ENCODE measurements around the gene IFT80. TPM values are rescaled to one million over a fixed set of nuclear protein-coding genes. Genes with fewer than 3 reads are reported as not detected.

Gene IFT80
- total RNA-seq, 1 donor from 2014 or later = 32.7 TPM

DNA sequence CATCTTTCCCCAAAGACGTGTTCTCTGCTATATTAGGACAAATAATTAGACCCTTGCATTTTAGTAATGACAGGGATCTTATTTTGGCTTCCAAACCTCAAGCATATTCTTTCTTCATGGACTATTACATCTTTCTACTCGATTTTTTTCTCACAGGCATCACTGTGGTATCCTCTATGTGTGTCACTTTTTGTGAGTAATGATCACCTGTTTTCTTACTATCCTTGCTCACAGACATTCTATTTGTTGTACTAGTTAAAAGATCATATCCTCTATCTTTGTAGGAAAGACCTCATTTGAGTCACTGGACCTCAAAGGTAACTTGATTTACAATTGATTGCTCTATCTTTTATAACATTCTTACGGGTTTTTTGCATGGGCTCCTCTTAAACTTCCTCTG lies 167.0 kb downstream of the IFT80 start:
- Mint-ChIP-seq H3K27me3 (ENCODE audit: unreplicated experiment) (peaks cover 4% of the 10 kb centered on the region), H3K4me3 (ENCODE audit: unreplicated experiment) (no peak overlapping the region), H3K9me3 (ENCODE audit: unreplicated experiment) (no peaks in the 10 kb centered on the region), H3K4me1 (ENCODE audit: low read depth, unreplicated experiment) (no peaks in the 10 kb centered on the region), H3K36me3 (ENCODE audit: unreplicated experiment) (no peaks in the 10 kb centered on the region), H3K27ac (ENCODE audit: unreplicated experiment) (no peak overlapping the region)
- no peak for DNase-seq
- TF ChIP-seq, protein P1, sequence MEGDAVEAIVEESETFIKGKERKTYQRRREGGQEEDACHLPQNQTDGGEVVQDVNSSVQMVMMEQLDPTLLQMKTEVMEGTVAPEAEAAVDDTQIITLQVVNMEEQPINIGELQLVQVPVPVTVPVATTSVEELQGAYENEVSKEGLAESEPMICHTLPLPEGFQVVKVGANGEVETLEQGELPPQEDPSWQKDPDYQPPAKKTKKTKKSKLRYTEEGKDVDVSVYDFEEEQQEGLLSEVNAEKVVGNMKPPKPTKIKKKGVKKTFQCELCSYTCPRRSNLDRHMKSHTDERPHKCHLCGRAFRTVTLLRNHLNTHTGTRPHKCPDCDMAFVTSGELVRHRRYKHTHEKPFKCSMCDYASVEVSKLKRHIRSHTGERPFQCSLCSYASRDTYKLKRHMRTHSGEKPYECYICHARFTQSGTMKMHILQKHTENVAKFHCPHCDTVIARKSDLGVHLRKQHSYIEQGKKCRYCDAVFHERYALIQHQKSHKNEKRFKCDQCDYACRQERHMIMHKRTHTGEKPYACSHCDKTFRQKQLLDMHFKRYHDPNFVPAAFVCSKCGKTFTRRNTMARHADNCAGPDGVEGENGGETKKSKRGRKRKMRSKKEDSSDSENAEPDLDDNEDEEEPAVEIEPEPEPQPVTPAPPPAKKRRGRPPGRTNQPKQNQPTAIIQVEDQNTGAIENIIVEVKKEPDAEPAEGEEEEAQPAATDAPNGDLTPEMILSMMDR (IDR thresholded peaks at IDR 0.05; ENCODE audit: partially characterized antibody, unreplicated experiment) = no peak

- H3K4me1 Mint-ChIP-seq (ENCODE audit: low read depth, unreplicated experiment) = peaks cover 3% of the 10 kb centered on the region
- no peak overlapping the region for H3K4me3 Mint-ChIP-seq (ENCODE audit: unreplicated experiment)
- DNase-seq = no peak
- no peak overlapping the region for H3K27ac Mint-ChIP-seq (ENCODE audit: unreplicated experiment)
- H3K27me3 Mint-ChIP-seq (ENCODE audit: unreplicated experiment) = peaks cover 11% of the 10 kb centered on the region
- TF ChIP-seq, protein P1 (IDR thresholded peaks at IDR 0.05; ENCODE audit: partially characterized antibody, unreplicated experiment) = no peak
- H3K9me3 Mint-ChIP-seq (ENCODE audit: unreplicated experiment) = no peaks in the 10 kb centered on the region
- no peaks in the 10 kb centered on the region for H3K36me3 Mint-ChIP-seq (ENCODE audit: unreplicated experiment)
Observed at GRCh38 chr3:160227419-160227818, 171.6 kb downstream of the IFT80 start.

DNA sequence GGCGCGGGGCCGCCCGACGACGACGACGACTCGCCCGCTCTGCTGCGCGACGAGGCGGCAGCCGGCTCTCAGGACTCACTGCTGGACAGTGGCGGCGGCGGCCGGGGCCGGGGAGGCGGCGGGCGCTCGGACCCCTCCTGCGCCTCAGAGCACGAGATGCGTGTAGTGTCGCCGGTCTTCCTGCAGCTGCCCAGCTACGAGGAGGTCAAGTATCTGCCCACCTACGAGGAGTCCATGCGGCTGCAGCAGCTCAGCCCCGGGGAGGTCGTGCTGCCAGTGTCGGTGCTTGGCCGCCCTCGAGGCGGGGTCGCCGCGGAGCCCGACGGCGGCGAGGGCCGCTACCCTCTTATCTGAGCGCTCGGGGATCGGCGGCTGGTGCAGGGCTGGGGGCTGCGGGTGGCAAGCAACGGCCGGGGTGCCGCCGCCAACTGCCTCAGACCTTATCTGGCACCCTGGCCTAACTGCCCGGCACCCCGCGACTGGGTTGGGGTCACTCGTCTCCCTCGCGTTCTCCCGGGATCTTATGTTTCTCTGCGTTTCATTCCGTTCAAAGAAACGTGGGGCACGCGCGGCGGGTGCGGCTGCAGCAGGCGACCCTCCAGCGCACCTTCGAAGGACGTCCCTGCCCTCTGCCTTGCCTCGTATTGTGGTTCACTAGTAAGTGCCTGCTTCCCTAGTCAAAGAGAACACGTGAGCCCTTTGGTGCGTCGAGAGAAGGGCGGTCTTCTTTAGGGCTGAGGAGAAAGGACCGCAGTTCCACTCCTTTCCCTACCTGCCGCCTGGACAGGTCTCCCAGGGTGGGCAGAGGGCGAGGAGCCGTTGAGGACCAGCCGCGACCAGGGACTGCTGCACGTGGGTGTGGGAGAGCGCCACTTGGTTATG lies 172.8 kb downstream of the IFT80 start:
- peak; percentile 56 for DNase-seq
- Mint-ChIP-seq H3K27me3 (ENCODE audit: unreplicated experiment) (peaks cover 11% of the 10 kb centered on the region), H3K9me3 (ENCODE audit: unreplicated experiment) (no peaks in the 10 kb centered on the region), H3K36me3 (ENCODE audit: unreplicated experiment) (no peaks in the 10 kb centered on the region), H3K4me3 (ENCODE audit: unreplicated experiment) (peak overlapping the region; percentile 83), H3K4me1 (ENCODE audit: low read depth, unreplicated experiment) (peaks cover 3% of the 10 kb centered on the region), H3K27ac (ENCODE audit: unreplicated experiment) (no peak overlapping the region)
- TF ChIP-seq, protein P1 (IDR thresholded peaks at IDR 0.05; ENCODE audit: partially characterized antibody, unreplicated experiment) = no peak

- Mint-ChIP-seq H3K4me3 (ENCODE audit: unreplicated experiment) (peak within 1 kb of the TSS; percentile 83), H3K36me3 (ENCODE audit: unreplicated experiment) (no peaks in the 10 kb centered on the region), H3K4me1 (ENCODE audit: low read depth, unreplicated experiment) (peaks cover 3% of the 10 kb centered on the region), H3K27me3 (ENCODE audit: unreplicated experiment) (peaks cover 11% of the 10 kb centered on the region), H3K27ac (ENCODE audit: unreplicated experiment) (peak within 1 kb of the TSS; percentile 62), H3K9me3 (ENCODE audit: unreplicated experiment) (no peaks in the 10 kb centered on the region)
- peak; percentile 78 for DNase-seq
- TF ChIP-seq, protein P1 (IDR thresholded peaks at IDR 0.05; ENCODE audit: partially characterized antibody, unreplicated experiment) = peak; percentile 11
Observed at GRCh38 chr3:160225176-160226025, 173.6 kb downstream of the IFT80 start, which contains the start of gene C3orf80. TSS of gene C3orf80 (plus strand) at chr3:160225422. CDS start at chr3:160225636, 214 bp downstream.

Data from glutamatergic neuron (in vitro differentiated cells).